ENCODE results near the gene HSD11B1.

Gene HSD11B1

GRCh38 chr1:209775678-209776077 lies 71.0 kb downstream of the HSD11B1 start:
- Histone ChIP-seq H3K4me1 (ENCODE audit: control extremely low read depth in 1 of 4, control insufficient read depth in 4 of 4, insufficient read depth in 4 of 4, low read length in 3 of 4) (peaks cover 0 to 20% (median 12%) of the 10 kb centered on the region in 4 experiments), H3K4me3 (ENCODE audit: control insufficient read depth in 1 of 7, extremely low read depth in 1 of 7, insufficient read depth in 4 of 7, low read depth in 2 of 7, low read length in 6 of 7) (no peak overlapping the region), H3K27me3 (replicated peaks in 2 of 5; ENCODE audit: control insufficient read depth in 4 of 5, insufficient read depth in 5 of 5, low read length in 4 of 5) (no peaks in the 10 kb centered on the region), H3K9me3 (ENCODE audit: control extremely low read depth in 1 of 5, control insufficient read depth in 4 of 5, insufficient read depth in 2 of 5, low read depth in 1 of 5, low read length in 4 of 5) (no peaks in the 10 kb centered on the region), H3K27ac (ENCODE audit: insufficient read depth in 1 of 2, low read depth in 1 of 2, low read length in 2 of 2, poor library complexity in 1 of 2, severe bottlenecking in 2 of 2) (no peak overlapping the region), H3K36me3 (ENCODE audit: control insufficient read depth in 4 of 4, insufficient read depth in 4 of 4, low read length in 3 of 4) (peaks cover 28 to 70% (median 53%) of the 10 kb centered on the region in 4 experiments)
- ChIA-PET CTCF (no interaction called here), POLR2A (no interaction called here)
- no peak for DNase-seq
- 100% methylated on average over 1 of the region's 2 CpGs for WGBS (ENCODE audit: insufficient coverage)

GRCh38 chr1:209777587-209777986 lies 72.9 kb downstream of the HSD11B1 start:
- DNase-seq: no peak
- 100% methylated on average over 2 of the region's 2 CpGs for WGBS (ENCODE audit: insufficient coverage)
- Histone ChIP-seq H3K4me3 (ENCODE audit: control insufficient read depth in 1 of 7, extremely low read depth in 1 of 7, insufficient read depth in 4 of 7, low read depth in 2 of 7, low read length in 6 of 7) (no peak overlapping the region), H3K27me3 (replicated peaks in 2 of 5; ENCODE audit: control insufficient read depth in 4 of 5, insufficient read depth in 5 of 5, low read length in 4 of 5) (no peaks in the 10 kb centered on the region), H3K27ac (ENCODE audit: insufficient read depth in 1 of 2, low read depth in 1 of 2, low read length in 2 of 2, poor library complexity in 1 of 2, severe bottlenecking in 2 of 2) (no peak overlapping the region), H3K36me3 (ENCODE audit: control insufficient read depth in 4 of 4, insufficient read depth in 4 of 4, low read length in 3 of 4) (peaks cover 30 to 87% (median 63%) of the 10 kb centered on the region in 4 experiments), H3K4me1 (ENCODE audit: control extremely low read depth in 1 of 4, control insufficient read depth in 4 of 4, insufficient read depth in 4 of 4, low read length in 3 of 4) (peaks cover 0 to 2% (median under 1%) of the 10 kb centered on the region in 4 experiments), H3K9me3 (ENCODE audit: control extremely low read depth in 1 of 5, control insufficient read depth in 4 of 5, insufficient read depth in 2 of 5, low read depth in 1 of 5, low read length in 4 of 5) (no peaks in the 10 kb centered on the region)
- ChIA-PET POLR2A (no interaction called here), CTCF (no interaction called here)

- DNase-seq: no peak
- H3K4me3 ChIP-seq (ENCODE audit: control insufficient read depth in 1 of 7, extremely low read depth in 1 of 7, insufficient read depth in 4 of 7, low read depth in 2 of 7, low read length in 6 of 7): no peak overlapping the region
- H3K9me3 ChIP-seq (ENCODE audit: control extremely low read depth in 1 of 5, control insufficient read depth in 4 of 5, insufficient read depth in 2 of 5, low read depth in 1 of 5, low read length in 4 of 5): no peaks in the 10 kb centered on the region
- H3K27ac ChIP-seq (ENCODE audit: insufficient read depth in 1 of 2, low read depth in 1 of 2, low read length in 2 of 2, poor library complexity in 1 of 2, severe bottlenecking in 2 of 2): no peak overlapping the region
- peaks cover 30 to 86% (median 62%) of the 10 kb centered on the region in 4 experiments for H3K36me3 ChIP-seq (ENCODE audit: control insufficient read depth in 4 of 4, insufficient read depth in 4 of 4, low read length in 3 of 4)
- H3K4me1 ChIP-seq (ENCODE audit: control extremely low read depth in 1 of 4, control insufficient read depth in 4 of 4, insufficient read depth in 4 of 4, low read length in 3 of 4): peaks cover 0 to 2% (median under 1%) of the 10 kb centered on the region in 4 experiments
- no peaks in the 10 kb centered on the region for H3K27me3 ChIP-seq (replicated peaks in 2 of 5; ENCODE audit: control insufficient read depth in 4 of 5, insufficient read depth in 5 of 5, low read length in 4 of 5)
- no CpG with 5 or more reads among the region's 1 CpG for WGBS (ENCODE audit: insufficient coverage)
- CTCF ChIA-PET: interaction anchor here (0.8 to 1.0 kb wide), 2 partner anchors 8 to 10 kb away, joined by 3 read pairs; no protein-coding TSS in a partner anchor
- POLR2A ChIA-PET: no interaction called here
These were observed 73.5 kb downstream of the HSD11B1 start for GRCh38 chr1:209778102-209778501.

GRCh38 chr1:209780268-209780667 lies 75.6 kb downstream of the HSD11B1 start:
- CTCF ChIA-PET: interaction anchor here (1.0 to 1.3 kb wide), 3 partner anchors 12 to 86 kb away, joined by 3 to 4 read pairs (median 4); no protein-coding TSS in a partner anchor

GRCh38 chr1:209783386-209783785 lies 78.7 kb downstream of the HSD11B1 start:
- Histone ChIP-seq H3K27ac (ENCODE audit: insufficient read depth in 1 of 2, low read depth in 1 of 2, low read length in 2 of 2, poor library complexity in 1 of 2, severe bottlenecking in 2 of 2) (no peak overlapping the region), H3K4me3 (ENCODE audit: control insufficient read depth in 1 of 7, extremely low read depth in 1 of 7, insufficient read depth in 4 of 7, low read depth in 2 of 7, low read length in 6 of 7) (peak overlapping the region in 5 of 7 experiments; percentile 78 to 98 (median 82)), H3K36me3 (ENCODE audit: control insufficient read depth in 4 of 4, insufficient read depth in 4 of 4, low read length in 3 of 4) (peaks cover 6 to 45% (median 29%) of the 10 kb centered on the region in 4 experiments), H3K27me3 (replicated peaks in 2 of 5; ENCODE audit: control insufficient read depth in 4 of 5, insufficient read depth in 5 of 5, low read length in 4 of 5) (peaks cover 0 to 5% (median 0%) of the 10 kb centered on the region in 5 experiments), H3K9me3 (ENCODE audit: control extremely low read depth in 1 of 5, control insufficient read depth in 4 of 5, insufficient read depth in 2 of 5, low read depth in 1 of 5, low read length in 4 of 5) (no peaks in the 10 kb centered on the region), H3K4me1 (ENCODE audit: control extremely low read depth in 1 of 4, control insufficient read depth in 4 of 4, insufficient read depth in 4 of 4, low read length in 3 of 4) (peaks cover 6 to 18% (median 11%) of the 10 kb centered on the region in 4 experiments)
- ChIA-PET CTCF (interaction anchor here (1.3 kb wide), 1 partner anchor 36 kb away, joined by 4 read pairs; no protein-coding TSS in a partner anchor), POLR2A (no interaction called here)
- no peak for DNase-seq
- WGBS (ENCODE audit: insufficient coverage): 89% methylated on average over 6 of the region's 6 CpGs

More at GRCh38 chr1:209780268-209780667, 75.6 kb downstream of the HSD11B1 start:
- POLR2A ChIA-PET: interaction anchor here (0.9 kb wide), 1 partner anchor 12 kb away, joined by 3 read pairs; no protein-coding TSS in a partner anchor
- Histone ChIP-seq H3K9me3 (ENCODE audit: control extremely low read depth in 1 of 5, control insufficient read depth in 4 of 5, insufficient read depth in 2 of 5, low read depth in 1 of 5, low read length in 4 of 5) (no peaks in the 10 kb centered on the region), H3K27ac (ENCODE audit: insufficient read depth in 1 of 2, low read depth in 1 of 2, low read length in 2 of 2, poor library complexity in 1 of 2, severe bottlenecking in 2 of 2) (no peak overlapping the region), H3K27me3 (replicated peaks in 2 of 5; ENCODE audit: control insufficient read depth in 4 of 5, insufficient read depth in 5 of 5, low read length in 4 of 5) (no peaks in the 10 kb centered on the region), H3K36me3 (ENCODE audit: control insufficient read depth in 4 of 4, insufficient read depth in 4 of 4, low read length in 3 of 4) (peaks cover 24 to 73% (median 51%) of the 10 kb centered on the region in 4 experiments), H3K4me1 (ENCODE audit: control extremely low read depth in 1 of 4, control insufficient read depth in 4 of 4, insufficient read depth in 4 of 4, low read length in 3 of 4) (peaks cover 6 to 18% (median 11%) of the 10 kb centered on the region in 4 experiments), H3K4me3 (ENCODE audit: control insufficient read depth in 1 of 7, extremely low read depth in 1 of 7, insufficient read depth in 4 of 7, low read depth in 2 of 7, low read length in 6 of 7) (no peak overlapping the region)
- no peak for DNase-seq
- 100% methylated on average over 2 of the region's 4 CpGs for WGBS (ENCODE audit: insufficient coverage)

Measured in common myeloid progenitor, CD34-positive (primary cell).